GM12865 (cell line): ENCODE measurements around the gene DENND2D.

Experiments
- DNase-seq: peaks from one replicate; pipeline ENCODE4 v3.0.0; 2010; ENCODE audit warnings: low read depth
- H3K4me3 ChIP-seq: 2 replicates; pipeline ENCODE4 v1.5.1; 2011; ENCODE audit warnings: mild to moderate bottlenecking, low read depth, low read length, control low read depth
- TF ChIP-seq, protein P1 (sequence below): IDR thresholded peaks from 2 replicates; pipeline ENCODE4 v1.5.1; 2011; ENCODE audit warnings: low read length, control low read depth, low read depth, inconsistent platforms; ENCODE audit not compliant: insufficient read depth; ENCODE audit errors: missing control alignments

The DENND2D gene

DNA sequence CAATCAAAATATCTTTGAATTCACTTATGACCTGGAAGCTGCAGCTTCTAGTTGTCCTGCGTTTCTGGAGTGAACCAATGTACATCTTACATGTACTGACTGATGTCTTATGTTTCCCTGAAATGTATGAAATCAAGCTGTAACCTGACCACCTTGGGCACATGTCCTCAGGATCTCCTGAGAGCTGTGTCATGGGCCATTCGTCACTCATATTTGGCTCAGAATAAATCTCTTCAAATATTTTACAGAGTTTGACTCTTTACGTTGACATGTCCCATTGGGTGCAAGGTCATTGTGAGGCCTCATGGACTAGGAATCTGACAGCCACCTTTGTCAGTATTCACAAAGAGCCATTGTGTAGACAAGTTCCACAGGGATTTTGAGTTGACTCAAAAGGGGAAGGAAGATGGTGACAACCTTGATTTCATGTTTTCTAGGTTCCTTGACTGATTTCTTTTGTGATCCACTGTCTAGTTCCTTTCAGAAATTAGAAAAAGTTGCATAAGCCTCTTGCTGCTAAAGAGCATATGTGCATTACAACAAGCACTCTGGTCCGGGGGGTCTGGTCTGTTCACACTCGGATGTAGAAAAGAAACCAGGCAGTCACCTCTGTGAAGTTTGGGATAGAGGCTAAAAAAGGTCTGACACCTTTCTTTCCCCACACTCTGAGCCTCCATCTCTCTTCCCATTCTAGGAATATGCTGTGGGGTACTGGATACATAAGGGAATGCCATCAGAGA, 37.8 kb upstream of the DENND2D start:
- H3K4me3 ChIP-seq, result no peak overlapping the region
- DNase-seq, result no peak
- TF ChIP-seq, protein P1, sequence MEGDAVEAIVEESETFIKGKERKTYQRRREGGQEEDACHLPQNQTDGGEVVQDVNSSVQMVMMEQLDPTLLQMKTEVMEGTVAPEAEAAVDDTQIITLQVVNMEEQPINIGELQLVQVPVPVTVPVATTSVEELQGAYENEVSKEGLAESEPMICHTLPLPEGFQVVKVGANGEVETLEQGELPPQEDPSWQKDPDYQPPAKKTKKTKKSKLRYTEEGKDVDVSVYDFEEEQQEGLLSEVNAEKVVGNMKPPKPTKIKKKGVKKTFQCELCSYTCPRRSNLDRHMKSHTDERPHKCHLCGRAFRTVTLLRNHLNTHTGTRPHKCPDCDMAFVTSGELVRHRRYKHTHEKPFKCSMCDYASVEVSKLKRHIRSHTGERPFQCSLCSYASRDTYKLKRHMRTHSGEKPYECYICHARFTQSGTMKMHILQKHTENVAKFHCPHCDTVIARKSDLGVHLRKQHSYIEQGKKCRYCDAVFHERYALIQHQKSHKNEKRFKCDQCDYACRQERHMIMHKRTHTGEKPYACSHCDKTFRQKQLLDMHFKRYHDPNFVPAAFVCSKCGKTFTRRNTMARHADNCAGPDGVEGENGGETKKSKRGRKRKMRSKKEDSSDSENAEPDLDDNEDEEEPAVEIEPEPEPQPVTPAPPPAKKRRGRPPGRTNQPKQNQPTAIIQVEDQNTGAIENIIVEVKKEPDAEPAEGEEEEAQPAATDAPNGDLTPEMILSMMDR, result no peak

DNA sequence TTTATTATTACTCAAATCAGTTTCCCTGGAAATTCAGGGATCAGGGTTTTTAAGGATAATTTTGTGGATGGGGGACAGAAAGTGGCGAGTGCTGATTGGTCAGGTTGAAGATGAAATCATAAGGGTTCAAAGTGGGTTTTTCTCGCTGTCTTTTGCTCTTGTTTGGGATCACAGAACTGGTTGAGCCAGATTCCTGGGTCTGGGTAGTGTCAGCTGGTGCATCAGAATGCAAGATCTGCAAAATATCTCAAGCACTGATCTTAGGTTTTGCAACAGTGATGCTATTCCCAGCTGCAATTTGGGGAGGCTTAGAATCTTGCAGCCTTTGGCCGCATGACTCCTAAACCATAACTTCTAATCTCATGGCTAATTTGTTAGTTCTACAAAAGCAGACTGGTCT, 36.4 kb upstream of the DENND2D start:
- H3K4me3 ChIP-seq, result no peak overlapping the region
- TF ChIP-seq, protein P1, result no peak
- no peak for DNase-seq

DNA sequence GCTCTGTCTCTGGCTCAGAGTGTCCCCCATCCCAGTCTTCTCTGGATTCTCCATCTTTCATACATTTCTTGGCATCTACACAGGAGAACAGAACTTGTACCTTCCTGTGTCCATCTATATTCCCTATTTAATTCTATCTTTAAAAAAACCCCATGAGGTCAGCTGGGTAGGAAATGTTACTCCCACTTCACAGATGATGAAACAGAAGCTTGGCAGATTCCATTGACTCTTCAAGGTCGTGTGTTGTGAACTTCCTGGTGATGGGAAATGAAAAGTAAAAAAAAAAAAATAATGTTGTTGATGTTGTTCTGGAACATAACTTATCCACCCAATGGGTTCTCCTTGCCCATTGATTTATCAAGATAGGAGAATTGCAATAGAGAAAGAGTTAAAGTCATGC, 35.9 kb upstream of the DENND2D start:
- TF ChIP-seq, protein P1, result no peak
- no peak overlapping the region for H3K4me3 ChIP-seq
- no peak for DNase-seq

DNA sequence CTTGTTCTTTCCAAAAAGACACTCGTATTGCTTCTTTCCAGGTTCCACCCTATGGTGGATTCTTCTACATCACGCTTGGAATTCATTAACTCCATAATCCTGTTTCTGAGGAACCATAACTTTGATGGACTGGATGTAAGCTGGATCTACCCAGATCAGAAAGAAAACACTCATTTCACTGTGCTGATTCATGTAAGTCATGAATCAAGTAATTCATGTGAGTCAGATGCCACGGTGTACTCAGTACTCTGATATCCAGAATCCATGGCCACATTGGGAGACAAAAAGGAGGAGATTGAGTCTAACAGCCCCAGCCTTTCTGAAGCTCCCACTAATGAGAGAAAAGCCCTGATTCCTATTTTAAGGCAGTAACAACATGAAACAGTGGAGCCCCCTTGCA, 34.4 kb upstream of the DENND2D start:
- H3K4me3 ChIP-seq, result no peak overlapping the region
- DNase-seq, result no peak
- TF ChIP-seq, protein P1, result no peak

DNA sequence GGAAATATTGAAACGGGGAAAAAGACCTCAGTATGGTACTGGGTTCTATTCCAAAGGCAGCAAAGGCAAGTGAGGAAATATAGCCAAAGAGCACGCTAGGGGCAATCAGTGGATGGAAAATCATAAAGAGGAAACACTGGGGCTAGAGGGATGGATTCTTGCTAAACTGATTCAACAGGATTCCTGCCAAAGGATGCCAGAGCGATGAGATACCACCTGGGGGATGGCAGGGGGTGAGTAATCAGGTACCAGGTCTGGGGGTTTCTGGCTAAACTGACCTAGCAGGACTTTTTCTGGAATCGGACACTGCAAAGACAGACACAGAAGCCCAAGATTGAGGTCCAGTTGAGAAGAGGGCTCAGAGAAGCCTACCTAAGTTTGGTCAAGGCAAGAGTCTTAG, 33.8 kb upstream of the DENND2D start:
- no peak overlapping the region for H3K4me3 ChIP-seq
- TF ChIP-seq, protein P1, result no peak
- no peak for DNase-seq

DNA sequence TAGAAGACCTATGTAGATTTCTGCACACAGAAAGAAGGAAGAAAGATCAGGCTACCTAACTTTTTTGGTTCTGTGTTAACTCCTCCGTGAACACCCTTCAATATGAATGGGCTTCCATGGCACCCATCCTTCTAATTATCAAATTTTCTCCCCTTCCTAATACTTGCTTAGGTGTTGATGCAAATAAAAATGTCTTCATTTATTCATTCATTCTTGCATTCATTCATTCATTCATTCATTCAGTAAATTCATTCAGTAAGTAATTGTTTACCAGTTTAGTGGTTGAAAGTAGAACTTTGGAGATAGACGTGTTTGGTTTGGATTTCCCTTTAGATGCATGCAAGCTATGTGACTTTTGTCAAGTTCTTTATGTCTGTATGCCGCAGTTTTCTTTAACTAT, 31.7 kb upstream of the DENND2D start:
- TF ChIP-seq, protein P1, result no peak
- H3K4me3 ChIP-seq, result peak overlapping the region; percentile 54
- no peak for DNase-seq

DNA sequence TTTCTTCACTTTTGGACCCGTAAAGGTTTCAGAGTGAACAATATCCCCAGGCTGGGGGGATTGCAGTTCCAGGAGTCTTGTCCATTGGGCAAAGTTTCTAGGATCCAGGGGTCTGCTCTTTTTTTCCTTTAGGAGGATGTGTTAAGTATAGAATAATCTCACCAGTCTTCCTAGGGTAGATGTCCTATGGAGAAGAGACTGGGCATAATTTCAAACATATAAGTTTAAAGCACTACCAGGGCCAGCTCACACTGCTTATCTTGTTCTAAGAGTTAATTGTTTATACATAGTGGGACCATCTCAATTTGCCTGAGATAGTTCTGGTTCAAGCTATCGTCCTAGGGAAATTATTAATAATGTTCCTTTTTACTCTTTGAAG, 28.3 kb upstream of the DENND2D start:
- DNase-seq, result no peak
- TF ChIP-seq, protein P1, result no peak
- peak overlapping the region; percentile 36 for H3K4me3 ChIP-seq
